Stimulated activated CD4-positive, alpha-beta T cell treated with anti-CD3 and anti-CD28 coated beads, TNF-alpha, amount 100 ng/mL, for 24 hours (primary cell): Measurements from ENCODE around the gene GNG7.
"Not testable (repeated sequence)": the region's sequence is repeated elsewhere in the genome, so short reads cannot be mapped to it uniquely, and the experiment has no call there.

Experiments used
- DNase-seq, 3 experiments: peaks; one replicate each; pipeline ENCODE4 v3.0.0-alpha.2; 2020; ENCODE audit warnings: low read depth in 3 of 3

GNG7 gene

DNA sequence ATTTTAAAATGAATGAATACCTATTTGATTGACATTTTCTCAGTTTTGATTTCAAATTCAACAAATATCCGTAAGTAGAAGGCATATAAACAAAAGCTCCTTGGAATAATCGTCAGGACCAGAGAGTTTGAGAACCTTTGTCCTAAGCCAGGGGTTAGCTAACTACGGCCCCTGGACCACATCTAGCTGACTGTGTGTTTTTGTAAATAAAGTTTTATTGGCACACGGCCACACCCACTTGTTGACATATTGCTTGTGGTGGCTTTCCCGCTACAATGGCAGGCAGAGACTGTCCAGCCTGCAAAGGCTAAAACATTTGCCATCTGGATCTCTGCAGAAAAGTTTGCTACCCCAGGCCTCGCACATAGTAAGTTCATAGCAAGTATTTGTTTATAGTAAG, 83.4 kb downstream of the GNG7 start:
- DNase-seq: no peak

DNA sequence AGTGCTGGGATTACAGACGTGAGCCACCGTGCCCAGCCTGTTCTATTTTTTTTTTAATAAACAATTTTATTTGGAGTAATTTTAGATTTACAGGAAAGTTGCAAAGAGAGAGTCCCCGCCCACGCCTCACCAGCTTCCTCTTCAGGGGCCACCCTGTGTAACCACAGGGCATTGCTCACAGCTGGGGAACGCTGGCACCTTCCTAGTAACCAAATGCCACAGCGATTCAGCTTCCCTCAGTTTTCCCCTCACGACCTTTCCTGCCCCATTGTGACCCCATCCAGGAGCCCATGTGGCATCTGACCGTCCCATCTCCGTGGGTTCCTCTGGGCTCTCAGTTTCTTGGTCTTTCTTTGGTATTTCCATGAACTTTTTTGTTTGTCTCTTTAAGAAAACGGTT, 83.9 kb downstream of the GNG7 start:
- peak in 2 of 3 experiments; percentile 63 to 84 for DNase-seq

DNA sequence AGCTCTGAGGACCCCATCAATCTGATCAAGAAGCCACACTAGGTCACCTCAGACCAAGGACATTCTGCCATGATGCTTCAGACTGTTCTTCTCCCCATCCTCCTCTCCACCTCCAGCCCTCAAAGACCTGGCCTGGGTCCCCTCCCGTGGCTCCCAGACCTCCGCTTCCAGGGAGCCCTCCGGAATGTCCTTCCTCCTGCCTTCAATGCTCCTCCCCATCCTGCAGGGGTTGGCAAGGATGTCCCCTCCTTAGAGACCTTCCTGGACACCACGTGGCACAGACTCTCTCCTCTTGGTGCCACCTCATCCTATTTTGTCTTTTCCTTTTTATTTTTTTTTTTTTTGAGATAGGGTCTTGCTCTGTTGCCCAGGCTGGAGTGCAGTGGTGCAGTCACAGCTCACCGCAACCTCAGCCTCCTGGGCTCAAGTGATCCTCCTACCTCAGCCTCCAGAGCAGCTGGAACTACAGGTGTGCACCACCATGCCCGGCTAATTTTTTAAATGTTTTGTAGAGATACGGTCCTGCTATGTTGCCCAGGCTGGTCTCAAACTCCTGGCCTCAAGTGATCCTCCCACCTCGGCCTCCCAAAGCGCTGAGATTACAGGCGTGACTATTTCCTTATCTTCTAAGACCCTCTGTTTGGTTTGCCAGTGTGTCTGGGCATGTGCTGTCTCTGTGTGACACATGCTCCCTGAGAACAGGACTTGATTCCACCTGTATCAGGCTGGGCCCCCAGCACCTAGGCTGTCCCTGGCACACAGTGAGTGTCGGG, 84.9 kb downstream of the GNG7 start:
- no peak for DNase-seq

DNA sequence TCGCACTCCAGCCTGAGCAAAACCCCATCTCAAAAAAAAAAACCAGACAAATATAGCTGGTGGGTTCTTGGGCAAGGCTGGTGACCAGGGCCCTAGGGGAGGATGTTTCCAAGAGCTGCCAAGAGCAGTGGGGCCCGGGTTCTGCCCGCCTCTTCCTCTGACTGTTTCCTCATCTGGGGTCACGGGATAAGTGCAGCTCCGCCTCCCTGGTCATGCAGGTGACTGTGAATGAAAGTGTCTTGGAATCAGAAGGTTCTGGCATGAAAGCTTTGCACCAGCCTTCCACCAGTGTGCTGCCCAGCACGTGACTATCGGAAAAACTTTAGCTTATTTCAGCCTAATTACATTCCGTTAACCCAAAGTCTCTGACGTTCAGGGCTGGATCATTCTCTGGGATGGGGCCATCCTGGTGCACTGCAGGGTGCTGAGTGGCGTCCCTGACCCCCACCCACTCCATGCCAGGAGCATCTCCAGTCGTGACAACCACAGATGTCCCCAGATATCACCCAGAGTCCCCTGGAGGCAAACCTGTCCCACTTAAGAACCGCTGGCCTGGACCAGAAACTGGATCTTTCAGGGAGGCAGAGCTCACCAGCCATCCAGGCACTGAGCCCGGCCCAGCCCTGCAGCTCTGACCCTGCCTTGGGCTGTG, 85.6 kb downstream of the GNG7 start:
- no peak for DNase-seq

DNA sequence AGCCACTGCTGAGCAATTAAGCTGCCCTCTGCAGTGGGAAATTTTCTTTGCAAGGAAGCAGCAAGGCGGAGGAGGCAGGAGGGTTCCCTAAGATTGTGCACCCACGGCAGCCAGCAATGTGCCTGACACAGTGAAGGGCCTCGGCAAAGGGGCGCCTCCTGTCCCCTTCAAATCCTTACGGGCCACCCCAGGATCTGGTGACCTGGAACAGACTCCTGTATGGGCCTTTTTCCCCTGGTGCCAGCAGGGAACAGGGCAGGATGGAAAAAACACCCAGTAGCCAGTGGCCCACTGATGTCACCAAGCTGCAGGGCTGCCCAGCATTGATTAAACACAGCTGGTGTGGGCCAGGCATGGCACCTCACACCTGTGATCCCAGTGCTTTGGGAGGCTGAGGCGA, 86.7 kb downstream of the GNG7 start:
- no peak for DNase-seq

DNA sequence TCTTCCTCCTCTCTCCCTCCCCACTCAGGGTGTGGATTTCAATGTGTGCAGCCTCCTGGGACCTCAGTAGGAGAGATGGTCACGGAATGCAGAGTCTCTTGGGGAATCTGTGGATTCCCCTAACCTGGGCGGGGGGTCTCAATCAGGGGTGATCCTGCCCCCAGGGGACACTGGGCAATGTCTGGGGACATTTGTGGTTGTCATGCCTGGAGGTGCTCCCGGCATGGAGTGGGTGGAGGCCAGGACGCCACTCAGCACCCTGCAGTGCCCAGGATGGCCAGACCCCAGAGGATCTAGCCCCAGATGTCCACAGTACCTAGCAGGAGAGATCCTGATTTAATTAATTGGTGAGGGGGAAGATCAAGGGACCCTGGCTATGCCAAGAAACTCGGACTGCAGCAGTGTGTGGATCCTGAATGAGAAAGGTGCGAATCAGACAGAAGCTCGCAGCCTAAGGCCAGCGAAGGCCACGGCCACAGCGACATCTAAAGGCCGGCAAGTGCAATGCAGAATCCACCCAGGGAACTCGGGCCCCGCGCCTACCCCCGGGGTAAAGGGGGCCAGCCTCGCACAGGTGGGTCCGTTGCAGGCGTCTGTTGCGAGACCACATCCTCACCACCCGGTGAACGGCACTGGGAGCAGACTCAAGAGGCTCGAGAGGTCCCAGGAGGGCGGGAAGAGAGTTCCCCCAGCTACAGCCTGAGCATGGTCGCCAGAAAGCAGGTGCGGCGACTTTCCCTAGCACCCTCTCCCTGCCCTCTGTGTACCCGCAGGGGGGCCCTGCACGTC, 88.8 kb downstream of the GNG7 start:
- DNase-seq: peak in 1 of 3 experiments; percentile 59

DNA sequence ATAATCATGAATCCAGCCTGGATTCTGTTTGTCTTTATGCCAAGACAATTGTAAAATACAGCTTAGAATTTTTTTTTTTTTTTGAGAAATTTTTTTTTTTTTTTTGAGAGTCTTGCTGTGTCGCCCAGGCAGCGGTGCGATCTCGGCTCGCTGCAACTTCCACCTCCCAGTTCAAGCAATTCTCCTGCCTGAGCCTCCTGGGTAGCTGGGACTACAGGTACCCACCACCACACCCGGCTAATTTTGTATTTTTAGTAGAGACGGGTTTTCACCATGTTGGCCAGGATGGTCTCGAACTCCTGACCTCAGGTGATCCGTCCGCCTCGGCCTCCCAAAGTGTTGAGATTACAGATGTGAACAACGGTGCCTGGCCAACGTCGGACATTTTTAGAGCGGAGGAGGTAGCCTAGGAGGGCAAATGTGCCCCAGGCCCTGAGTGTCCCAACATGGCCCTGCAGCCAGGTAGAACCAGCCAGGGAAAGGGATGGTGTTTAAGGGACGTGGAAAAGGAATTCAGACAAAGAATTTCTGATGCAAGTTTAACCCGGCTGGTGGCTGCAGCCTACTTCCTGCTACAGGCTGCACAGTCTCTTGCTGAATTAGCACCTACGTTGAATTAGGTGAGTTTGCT, 89.8 kb downstream of the GNG7 start:
- DNase-seq: no peak

DNA sequence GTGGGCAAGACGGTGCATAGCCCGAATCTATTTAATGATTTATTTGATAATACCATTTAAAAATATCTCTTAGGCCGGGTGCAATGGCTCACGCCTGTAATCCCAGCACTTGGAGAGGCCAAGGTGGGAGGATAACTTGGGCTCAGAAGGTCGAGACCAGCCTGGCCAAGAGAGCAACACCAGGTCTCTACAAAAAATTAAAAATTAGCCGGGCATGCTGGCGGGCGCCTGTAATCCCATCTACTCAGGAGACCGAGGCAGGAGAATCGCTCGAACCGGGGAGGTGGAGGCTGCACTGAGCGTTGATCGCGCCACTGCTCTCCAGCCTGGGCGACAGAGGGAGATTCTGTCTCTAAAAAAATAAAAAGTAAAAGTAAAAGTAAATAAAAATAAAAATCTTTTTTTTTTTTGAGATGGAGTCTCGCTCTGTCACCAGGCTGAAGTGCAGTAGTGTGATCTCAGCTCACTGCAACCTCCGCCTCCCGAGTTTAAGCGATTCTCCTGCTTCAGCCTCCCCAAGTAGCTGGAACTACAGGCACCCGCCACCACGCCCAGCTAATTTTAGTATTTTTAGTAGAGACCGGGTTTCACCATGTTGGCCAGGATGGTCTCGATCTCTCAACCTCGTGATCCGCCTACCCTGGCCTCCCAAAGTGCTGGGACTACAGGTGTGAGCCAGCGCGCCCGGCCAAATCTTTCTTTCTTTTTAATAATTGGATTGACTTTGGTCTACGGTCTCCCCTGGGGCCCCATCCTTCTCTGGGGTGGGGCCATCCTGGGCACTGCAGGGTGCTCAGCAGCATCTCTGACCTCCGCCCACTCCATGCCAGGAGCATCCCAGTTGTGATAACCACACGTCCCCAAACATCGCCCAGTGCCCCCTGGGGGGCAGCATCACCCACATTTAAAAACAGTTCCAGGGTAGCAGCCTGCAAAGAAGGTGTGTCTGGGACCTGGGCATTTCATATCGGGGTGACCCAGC, 90.7 kb downstream of the GNG7 start:
- no peak for DNase-seq

DNA sequence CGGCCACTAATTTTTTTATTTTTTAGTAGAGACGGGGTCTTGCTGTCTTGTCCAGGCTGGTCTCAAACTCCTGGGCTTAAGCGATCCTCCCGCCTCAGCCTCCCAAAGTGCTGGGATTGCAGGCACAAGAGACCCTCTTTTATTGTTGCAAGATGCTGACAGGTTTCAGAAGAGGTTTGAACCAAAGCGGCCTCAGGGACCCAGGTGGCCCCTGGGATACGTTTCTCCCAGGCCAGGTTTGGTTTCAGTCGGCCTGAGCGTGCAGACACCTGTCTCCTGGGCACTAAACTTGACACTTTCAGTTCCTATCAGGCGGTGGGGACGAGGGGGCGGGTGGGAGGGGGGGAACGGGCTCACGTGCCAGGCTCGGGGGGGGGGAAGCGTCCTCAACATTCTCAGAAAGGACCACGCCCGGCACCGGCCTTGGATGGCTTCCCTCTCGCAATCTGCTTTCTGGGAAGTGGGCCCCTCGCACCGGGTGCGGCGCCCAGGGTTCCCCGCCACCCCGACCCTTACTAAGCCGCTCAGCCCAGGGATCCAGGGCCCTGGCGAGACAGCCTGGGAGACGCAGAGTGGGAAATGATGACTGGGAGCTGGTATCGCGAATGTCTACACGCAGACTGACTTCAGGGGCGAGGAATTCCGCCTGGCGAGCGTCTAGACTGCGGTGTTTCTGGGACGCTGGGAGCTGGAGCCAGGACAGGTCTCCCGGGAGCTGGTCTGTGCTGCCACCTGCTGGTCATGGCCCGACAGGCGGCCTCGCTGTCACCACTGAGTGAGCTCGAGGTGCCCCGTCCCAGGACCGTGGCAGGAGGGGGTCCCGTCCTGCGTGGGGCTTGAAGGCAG, 91.6 kb downstream of the GNG7 start:
- DNase-seq: peak; percentile 79 to 88 (median 85)

DNA sequence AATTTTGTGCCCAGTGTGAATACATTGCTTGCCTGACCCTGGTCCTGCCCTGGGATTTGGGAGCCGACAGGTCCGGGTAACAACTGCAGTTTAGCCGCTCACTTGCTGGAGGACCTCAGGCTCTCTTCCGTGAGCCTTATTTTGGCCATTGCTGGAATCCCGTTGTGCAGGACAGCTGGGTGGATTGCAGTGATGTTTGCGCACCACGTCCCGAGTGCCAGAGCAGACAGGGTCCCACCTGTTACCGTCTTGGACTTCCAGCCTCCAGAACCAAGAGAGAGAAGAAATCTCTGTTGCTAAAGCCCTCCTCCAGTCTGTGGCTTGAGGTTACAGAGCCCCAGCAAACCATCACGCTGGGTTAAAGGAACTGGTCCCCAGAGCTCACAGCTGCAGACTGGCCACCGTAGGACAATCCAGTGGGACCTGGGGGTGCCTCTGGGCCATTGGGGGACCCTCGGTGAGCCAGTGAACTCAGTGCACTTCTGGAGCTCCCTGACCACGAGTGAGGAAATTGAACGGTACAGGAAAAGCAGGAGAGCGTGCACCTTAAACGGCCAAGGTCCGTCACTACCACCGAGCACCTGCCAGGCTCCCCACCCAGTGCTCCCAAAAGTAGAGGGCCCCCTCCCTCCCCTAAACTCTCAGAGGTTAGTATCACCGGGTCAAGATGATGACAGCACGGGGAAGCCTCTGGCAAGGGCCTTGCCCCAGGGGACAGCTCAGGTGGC, 92.9 kb downstream of the GNG7 start:
- no peak for DNase-seq

DNA sequence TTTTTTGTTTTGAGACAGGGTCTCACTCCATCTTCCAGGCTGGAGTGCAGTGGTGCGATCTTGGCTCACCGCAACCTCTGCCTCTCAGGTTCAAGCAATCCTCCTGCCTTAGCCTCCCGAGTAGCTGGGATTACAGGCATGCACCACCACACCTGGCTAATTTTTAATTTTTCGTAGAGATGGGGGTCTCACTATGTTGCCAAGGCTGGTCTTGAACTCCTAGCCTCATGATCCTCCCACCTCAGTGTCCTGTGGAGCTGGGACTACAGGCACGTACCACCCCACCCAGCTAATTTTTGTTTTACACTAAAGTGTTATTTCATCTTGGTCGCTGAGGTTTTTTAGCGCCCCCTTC, 93.5 kb downstream of the GNG7 start:
- not testable (repeated sequence) for DNase-seq

DNA sequence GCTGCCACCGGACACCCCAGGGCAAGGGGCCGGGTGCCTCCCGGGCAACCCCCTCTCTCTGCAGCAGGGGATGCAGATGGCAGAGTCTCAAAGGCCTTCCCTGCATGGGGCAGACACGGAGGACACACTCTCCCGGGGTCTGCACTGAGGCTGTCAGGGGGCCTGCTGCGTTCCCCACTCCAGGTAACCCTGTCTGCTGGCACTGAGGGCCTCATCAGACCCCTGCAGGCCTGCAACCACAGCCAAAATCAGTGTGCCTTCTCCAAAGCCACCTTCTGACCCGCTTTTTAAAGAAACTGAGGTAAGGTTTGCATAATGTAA, 93.9 kb downstream of the GNG7 start:
- DNase-seq: no peak

DNA sequence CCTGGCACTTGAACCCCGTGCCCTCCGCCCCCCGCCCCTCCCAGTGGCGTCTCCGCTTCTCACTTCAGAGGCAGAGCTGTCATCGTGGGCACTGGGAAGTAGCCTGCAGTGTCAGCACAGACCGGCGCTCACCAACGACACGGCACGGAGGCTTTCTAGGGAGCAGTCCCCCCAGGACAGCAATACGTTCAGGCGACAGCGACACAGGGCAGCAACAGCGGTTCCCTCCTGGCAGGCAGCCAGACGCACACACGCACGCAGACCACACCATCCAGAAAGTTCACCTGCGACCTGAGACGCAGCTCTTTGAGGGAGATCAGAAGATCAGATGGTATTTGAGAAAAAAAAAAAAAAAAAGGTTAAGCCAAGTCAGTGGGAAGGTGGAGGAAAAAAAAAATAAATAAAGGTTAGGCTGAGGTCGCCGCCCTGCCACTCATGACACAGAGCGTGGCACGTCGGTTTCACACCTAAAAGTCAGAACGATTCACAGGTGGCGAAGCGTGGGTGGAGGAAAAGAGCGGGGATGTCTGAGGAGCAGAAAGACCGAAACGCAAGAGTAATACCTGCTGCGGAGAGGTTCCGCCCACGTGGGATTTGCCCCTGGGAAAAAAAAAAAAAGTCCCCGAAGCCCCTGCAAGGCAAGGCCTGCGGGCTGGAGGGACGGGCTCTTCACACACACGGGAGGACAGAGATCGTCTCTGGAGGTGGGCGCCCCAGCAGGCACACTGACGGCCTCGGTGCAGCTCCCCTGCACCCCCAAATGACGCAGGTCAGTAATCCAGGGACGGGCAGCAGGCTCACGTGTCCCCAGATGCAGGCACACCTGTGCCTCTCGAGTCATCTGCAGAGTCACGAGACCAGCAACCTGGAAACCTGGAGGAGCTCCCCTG, 94.5 kb downstream of the GNG7 start:
- DNase-seq: peak; percentile 77 to 92 (median 89)

DNA sequence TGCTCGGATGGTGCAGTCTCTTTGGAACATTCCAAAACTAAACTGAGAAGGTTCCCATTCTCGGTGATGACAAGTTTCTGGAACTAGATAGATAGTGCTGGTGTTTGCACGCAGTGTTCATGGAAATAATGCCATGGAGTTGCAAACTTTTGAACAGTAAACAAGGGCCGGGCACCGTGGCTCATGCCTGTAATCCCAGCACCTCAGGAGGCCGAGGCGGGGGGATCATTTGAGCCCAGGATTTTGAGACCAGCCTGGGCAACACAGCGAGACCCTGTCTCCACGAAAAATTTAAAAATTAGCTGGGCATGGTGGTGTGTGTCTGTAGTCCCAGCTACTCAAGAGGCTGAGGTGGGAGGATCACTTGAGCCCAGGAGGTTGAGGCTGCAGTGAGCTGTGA, 95.7 kb downstream of the GNG7 start:
- not testable (repeated sequence) for DNase-seq

DNA sequence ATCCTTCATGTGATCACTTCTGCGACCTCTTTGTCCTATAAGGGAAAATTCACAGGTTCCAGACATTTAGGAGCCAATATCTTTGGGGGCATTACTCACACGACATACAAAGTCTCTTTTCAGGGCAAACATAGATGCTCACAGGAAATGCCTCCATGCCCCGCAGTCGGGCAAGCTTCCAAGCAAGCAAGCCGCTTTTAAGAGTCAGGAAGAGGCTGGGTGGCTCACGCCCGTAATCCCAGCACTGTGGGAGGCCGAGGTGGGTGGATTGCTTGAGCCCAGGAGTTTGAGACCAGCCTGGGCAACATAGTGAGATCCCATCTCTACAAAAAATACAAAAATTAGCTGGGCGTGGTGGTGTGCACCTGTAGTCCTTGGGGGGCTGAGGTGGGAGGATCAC, 96.6 kb downstream of the GNG7 start:
- not testable (repeated sequence) for DNase-seq

DNA sequence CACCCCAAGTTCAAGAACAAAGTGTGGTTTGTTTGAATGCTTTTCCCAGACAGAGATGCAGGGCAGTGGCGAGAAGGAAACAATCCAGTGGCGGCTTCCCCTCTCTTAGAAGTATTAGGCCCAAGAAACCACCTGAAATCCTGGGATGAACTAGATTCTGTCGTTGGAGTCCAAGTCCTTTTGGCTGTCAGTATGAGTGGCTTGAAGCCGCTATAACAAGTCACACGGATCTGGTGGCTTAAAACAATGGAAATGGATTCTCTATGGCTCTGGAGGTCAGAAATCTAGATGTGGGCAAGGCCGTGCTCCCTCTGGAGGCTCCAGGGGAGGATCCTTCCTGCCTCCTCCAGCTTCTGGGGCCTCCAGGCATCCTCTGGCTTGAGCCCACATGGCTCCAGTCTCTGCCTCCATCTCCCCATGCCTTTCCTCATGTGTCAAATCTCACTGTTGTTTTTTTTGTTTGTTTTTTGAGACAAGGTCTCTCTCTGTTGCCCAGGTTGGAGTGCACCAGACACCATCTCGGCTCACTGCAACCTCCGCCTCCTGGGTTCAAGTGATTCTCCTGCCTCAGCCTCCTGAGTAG, 97.7 kb downstream of the GNG7 start:
- no peak for DNase-seq

DNA sequence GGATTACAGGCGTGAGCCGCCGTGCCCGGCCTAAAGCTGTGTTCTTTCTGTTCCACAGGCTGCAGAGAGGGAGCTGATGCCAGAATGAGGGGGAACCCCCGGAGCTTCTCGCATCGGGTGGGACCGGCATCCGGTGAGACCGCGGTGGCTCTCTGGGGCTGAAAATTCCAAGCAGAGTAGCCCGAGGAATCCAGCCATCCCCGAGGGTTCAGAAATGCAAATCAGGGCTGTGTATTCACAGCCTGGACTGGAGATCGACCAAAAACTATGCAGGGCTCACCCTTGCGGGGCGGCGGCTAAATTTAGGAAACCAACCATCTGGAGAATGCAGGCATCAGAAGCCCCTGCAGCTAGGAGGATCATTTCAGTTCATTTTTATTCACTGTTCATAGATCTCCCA, 99.2 kb downstream of the GNG7 start:
- DNase-seq: no peak
